ENCODE results near the gene AP2A1.

Gene AP2A1

GRCh38 chr19:49774969-49775368, 8.2 kb downstream of the AP2A1 start:
- no peak for TF ChIP-seq SIN3A (IDR thresholded peaks at IDR 0.05; ENCODE audit: borderline replicate concordance, insufficient read depth, low read length)
- TF ChIP-seq POLR2AphosphoS5 (IDR thresholded peaks at IDR 0.05; ENCODE audit: low read depth, low read length): no peak
- TF ChIP-seq FOXP2 (optimal IDR thresholded peaks at IDR 0.05; ENCODE audit: borderline replicate concordance, extremely low read depth, extremely low read length, insufficient read depth): no peak
- TF ChIP-seq TAF1 (IDR thresholded peaks at IDR 0.05; ENCODE audit: borderline replicate concordance, insufficient read depth, low read length): no peak
- no peak for TF ChIP-seq REST (IDR thresholded peaks at IDR 0.05; ENCODE audit: insufficient read depth in 1 of 2, low read depth in 2 of 2, low read length in 2 of 2)

GRCh38 chr19:49775742-49776370, 9.1 kb downstream of the AP2A1 start:
- no peak for TF ChIP-seq TAF1 (IDR thresholded peaks at IDR 0.05; ENCODE audit: borderline replicate concordance, insufficient read depth, low read length)
- TF ChIP-seq FOXP2 (optimal IDR thresholded peaks at IDR 0.05; ENCODE audit: borderline replicate concordance, extremely low read depth, extremely low read length, insufficient read depth): no peak
- no peak for TF ChIP-seq POLR2AphosphoS5 (IDR thresholded peaks at IDR 0.05; ENCODE audit: low read depth, low read length)
- no peak for TF ChIP-seq SIN3A (IDR thresholded peaks at IDR 0.05; ENCODE audit: borderline replicate concordance, insufficient read depth, low read length)
- no peak for TF ChIP-seq REST (IDR thresholded peaks at IDR 0.05; ENCODE audit: insufficient read depth in 1 of 2, low read depth in 2 of 2, low read length in 2 of 2)

GRCh38 chr19:49776371-49776764, 9.6 kb downstream of the AP2A1 start:
- TF ChIP-seq TAF1 (IDR thresholded peaks at IDR 0.05; ENCODE audit: borderline replicate concordance, insufficient read depth, low read length): no peak
- no peak for TF ChIP-seq POLR2AphosphoS5 (IDR thresholded peaks at IDR 0.05; ENCODE audit: low read depth, low read length)
- no peak for TF ChIP-seq REST (IDR thresholded peaks at IDR 0.05; ENCODE audit: insufficient read depth in 1 of 2, low read depth in 2 of 2, low read length in 2 of 2)
- no peak for TF ChIP-seq FOXP2 (optimal IDR thresholded peaks at IDR 0.05; ENCODE audit: borderline replicate concordance, extremely low read depth, extremely low read length, insufficient read depth)
- TF ChIP-seq SIN3A (IDR thresholded peaks at IDR 0.05; ENCODE audit: borderline replicate concordance, insufficient read depth, low read length): no peak

- TF ChIP-seq FOXP2 (optimal IDR thresholded peaks at IDR 0.05; ENCODE audit: borderline replicate concordance, extremely low read depth, extremely low read length, insufficient read depth) (no peak), REST (IDR thresholded peaks at IDR 0.05; ENCODE audit: insufficient read depth in 1 of 2, low read depth in 2 of 2, low read length in 2 of 2) (no peak), TAF1 (IDR thresholded peaks at IDR 0.05; ENCODE audit: borderline replicate concordance, insufficient read depth, low read length) (no peak), POLR2AphosphoS5 (IDR thresholded peaks at IDR 0.05; ENCODE audit: low read depth, low read length) (no peak), SIN3A (IDR thresholded peaks at IDR 0.05; ENCODE audit: borderline replicate concordance, insufficient read depth, low read length) (no peak)
Observed at GRCh38 chr19:49779731-49780555, 13.1 kb downstream of the AP2A1 start.

All from PFSK-1 (cell line).